Measurements from ENCODE around the gene B4GALNT3.

The B4GALNT3 gene

GRCh38 chr12:578748-579419, 119.1 kb downstream of the B4GALNT3 start:
- DNase-seq, result no peak

- DNase-seq, result no peak
Observed at GRCh38 chr12:579420-580110, 119.8 kb downstream of the B4GALNT3 start.

- no peak for DNase-seq
Observed at GRCh38 chr12:580813-581212, 121.1 kb downstream of the B4GALNT3 start.

- no peak for DNase-seq
Observed at GRCh38 chr12:581321-581720, 121.6 kb downstream of the B4GALNT3 start.

- DNase-seq, result no peak
Observed at GRCh38 chr12:581746-582145, 122.0 kb downstream of the B4GALNT3 start.

GRCh38 chr12:583251-583869, 123.6 kb downstream of the B4GALNT3 start:
- DNase-seq, result no peak

- DNase-seq, result no peak
Observed at GRCh38 chr12:585062-586061, 125.6 kb downstream of the B4GALNT3 start.

GRCh38 chr12:586318-587071, 126.8 kb downstream of the B4GALNT3 start:
- DNase-seq, result no peak

GRCh38 chr12:587132-588023, 127.6 kb downstream of the B4GALNT3 start:
- DNase-seq, result no peak

GRCh38 chr12:588024-588322, 128.2 kb downstream of the B4GALNT3 start:
- no peak for DNase-seq

- DNase-seq, result no peak
Observed at GRCh38 chr12:588646-589045, 128.9 kb downstream of the B4GALNT3 start.

- DNase-seq, result no peak
Observed at GRCh38 chr12:590206-590750, 130.5 kb downstream of the B4GALNT3 start.

GRCh38 chr12:591167-592023, 131.7 kb downstream of the B4GALNT3 start:
- DNase-seq, result no peak

- no peak for DNase-seq
Observed at GRCh38 chr12:592024-592505, 132.3 kb downstream of the B4GALNT3 start.

GRCh38 chr12:593396-594270, 133.9 kb downstream of the B4GALNT3 start:
- no peak for DNase-seq

- DNase-seq, result no peak
Observed at GRCh38 chr12:597926-598568, 138.3 kb downstream of the B4GALNT3 start.

GRCh38 chr12:599756-600155, 140.0 kb downstream of the B4GALNT3 start:
- DNase-seq, result no peak

Measured in SHP77 (cell line).